Transverse colon (tissue), 4 donors: Measurements from ENCODE around the gene FIGLA.

Source experiments
- EP300 ChIP-seq: sonication (generic); formaldehyde crosslinking; IDR thresholded peaks from one replicate; pipeline ENCODE4 v1.6.1; 2017; ENCODE audit warnings: antibody characterized with exemption, low read depth
- POLR2A ChIP-seq: fragments of 450-650 bp; IDR thresholded peaks from one replicate; pipeline ENCODE4 v1.6.1; 2016; ENCODE audit warnings: antibody characterized with exemption, mild to moderate bottlenecking, moderate library complexity
- POLR2AphosphoS5 ChIP-seq, 3 donors: sonication (generic); formaldehyde crosslinking; IDR thresholded peaks; one replicate each; pipeline ENCODE4 v1.6.1; 2016; ENCODE audit warnings: antibody characterized with exemption in 3 of 3
- TF ChIP-seq, protein P1 (sequence below), 5 experiments: fragments of 200-600 bp in 3 of 5; fragments of 450-650 bp in 2 of 5; sonication (generic) in 3 of 5; IDR thresholded peaks; 1 replicate in 2 of 5; 2 replicates in 3 of 5; pipeline ENCODE4 v1.5.1; 2016 to 2017; ENCODE audit warnings: antibody characterized with exemption in 5 of 5, inconsistent platforms in 3 of 5, mild to moderate bottlenecking in 2 of 5, moderate library complexity in 1 of 5

DNA sequence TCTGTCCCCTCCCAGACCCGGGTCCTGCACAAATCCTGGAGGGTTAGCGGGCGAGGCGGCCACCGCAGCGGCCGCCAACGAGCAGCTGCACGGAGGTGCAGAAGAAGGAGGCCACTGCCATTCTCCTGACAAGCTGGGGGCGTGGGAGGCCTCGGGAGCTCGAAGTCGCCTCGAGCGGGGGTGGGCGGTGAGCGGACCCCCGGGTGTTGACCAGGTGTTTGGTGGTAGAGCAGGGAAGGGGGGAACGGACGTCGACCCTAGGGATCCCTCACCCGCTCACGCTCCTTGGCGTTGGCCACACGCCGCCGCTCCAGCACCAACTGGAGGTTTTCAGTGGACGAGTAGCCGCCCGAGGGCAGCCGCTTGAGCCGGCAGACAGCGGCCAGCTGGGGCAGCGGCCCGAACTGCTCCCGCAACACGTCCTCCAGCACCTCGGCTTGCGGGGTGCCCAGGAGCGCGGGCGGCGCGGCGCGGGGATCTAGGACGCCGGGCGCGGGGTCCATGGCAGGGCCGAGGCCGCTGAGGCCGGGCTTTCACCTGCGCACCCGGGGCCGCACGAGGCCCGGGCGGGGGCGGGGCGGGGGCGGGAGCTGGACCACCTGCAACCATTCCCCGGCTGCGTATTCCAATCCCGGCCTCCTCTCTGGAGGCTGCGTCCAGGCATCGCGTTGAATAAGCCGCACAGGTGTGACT is at the start of gene FIGLA:
- TF ChIP-seq, protein P1, sequence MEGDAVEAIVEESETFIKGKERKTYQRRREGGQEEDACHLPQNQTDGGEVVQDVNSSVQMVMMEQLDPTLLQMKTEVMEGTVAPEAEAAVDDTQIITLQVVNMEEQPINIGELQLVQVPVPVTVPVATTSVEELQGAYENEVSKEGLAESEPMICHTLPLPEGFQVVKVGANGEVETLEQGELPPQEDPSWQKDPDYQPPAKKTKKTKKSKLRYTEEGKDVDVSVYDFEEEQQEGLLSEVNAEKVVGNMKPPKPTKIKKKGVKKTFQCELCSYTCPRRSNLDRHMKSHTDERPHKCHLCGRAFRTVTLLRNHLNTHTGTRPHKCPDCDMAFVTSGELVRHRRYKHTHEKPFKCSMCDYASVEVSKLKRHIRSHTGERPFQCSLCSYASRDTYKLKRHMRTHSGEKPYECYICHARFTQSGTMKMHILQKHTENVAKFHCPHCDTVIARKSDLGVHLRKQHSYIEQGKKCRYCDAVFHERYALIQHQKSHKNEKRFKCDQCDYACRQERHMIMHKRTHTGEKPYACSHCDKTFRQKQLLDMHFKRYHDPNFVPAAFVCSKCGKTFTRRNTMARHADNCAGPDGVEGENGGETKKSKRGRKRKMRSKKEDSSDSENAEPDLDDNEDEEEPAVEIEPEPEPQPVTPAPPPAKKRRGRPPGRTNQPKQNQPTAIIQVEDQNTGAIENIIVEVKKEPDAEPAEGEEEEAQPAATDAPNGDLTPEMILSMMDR (IDR thresholded peaks at IDR 0.05) = no peak
- TF ChIP-seq EP300 (no peak), POLR2A (no peak), POLR2AphosphoS5 (IDR thresholded peaks at IDR 0.05) (no peak)
